Stimulated activated CD8-positive, alpha-beta memory T cell treated with anti-CD3 and anti-CD28 coated beads, Interleukin-2, amount 100 ng/mL, for 1 hour (primary cell): ENCODE measurements around the gene SIGLEC6.
"Not testable (repeated sequence)": the region's sequence is repeated elsewhere in the genome, so short reads cannot be mapped to it uniquely, and the experiment has no call there.

Source experiments
- DNase-seq, 2 donors: peaks; one replicate each; pipeline ENCODE4 v3.0.0-alpha.2; 2020; ENCODE audit warnings: low read depth in 2 of 2

The SIGLEC6 gene

GRCh38 chr19:51508059-51508733 lies 23.3 kb downstream of the SIGLEC6 start:
- no peak for DNase-seq

- DNase-seq = no peak
These were observed 23.8 kb downstream of the SIGLEC6 start for GRCh38 chr19:51507640-51508058.

GRCh38 chr19:51507192-51507591 lies 24.3 kb downstream of the SIGLEC6 start:
- DNase-seq = no peak

GRCh38 chr19:51505904-51506303 lies 25.6 kb downstream of the SIGLEC6 start:
- no peak for DNase-seq

- no peak for DNase-seq
These were observed 27.6 kb downstream of the SIGLEC6 start for GRCh38 chr19:51503896-51504295.

- no peak for DNase-seq
These were observed 28.1 kb downstream of the SIGLEC6 start for GRCh38 chr19:51503286-51503817.

GRCh38 chr19:51501594-51502263 lies 29.7 kb downstream of the SIGLEC6 start, which contains the start of gene SIGLEC12:
Gene SIGLEC12 (minus strand): TSS chr19:51501800. CDS start chr19:51501733, 67 bp downstream.
- no peak for DNase-seq

GRCh38 chr19:51500931-51501330 lies 30.5 kb downstream of the SIGLEC6 start:
- DNase-seq = not testable (repeated sequence)

- DNase-seq = no peak
These were observed 33.8 kb downstream of the SIGLEC6 start for GRCh38 chr19:51497666-51498065.

- DNase-seq = no peak
These were observed 37.7 kb downstream of the SIGLEC6 start for GRCh38 chr19:51493776-51494175.

- DNase-seq = no peak
These were observed 39.9 kb downstream of the SIGLEC6 start for GRCh38 chr19:51491586-51491985.

GRCh38 chr19:51490676-51491075 lies 40.8 kb downstream of the SIGLEC6 start:
- DNase-seq = no peak

- DNase-seq = no peak
These were observed 42.4 kb downstream of the SIGLEC6 start for GRCh38 chr19:51489113-51489512.

GRCh38 chr19:51488491-51488890 lies 43.0 kb downstream of the SIGLEC6 start:
- DNase-seq = no peak

GRCh38 chr19:51485960-51486660 lies 45.4 kb downstream of the SIGLEC6 start:
- DNase-seq = no peak

GRCh38 chr19:51480590-51480989 lies 50.9 kb downstream of the SIGLEC6 start:
- DNase-seq = no peak

- no peak for DNase-seq
These were observed 51.7 kb downstream of the SIGLEC6 start for GRCh38 chr19:51479531-51480331.

- DNase-seq = no peak
These were observed 52.9 kb downstream of the SIGLEC6 start, which contains the start of gene CEACAM18 for GRCh38 chr19:51478381-51479234. Gene CEACAM18 (plus strand): TSS chr19:51478539.

GRCh38 chr19:51477344-51477743 lies 54.1 kb downstream of the SIGLEC6 start:
- DNase-seq = no peak

GRCh38 chr19:51476164-51476563 lies 55.3 kb downstream of the SIGLEC6 start:
- no peak for DNase-seq
